Colonic mucosa (tissue), 4 donors: ENCODE measurements around the gene GFI1B. TPM values are rescaled to one million over a fixed set of nuclear protein-coding genes. Genes with fewer than 3 reads are reported as not detected.
"Not testable (repeated sequence)": the region's sequence is repeated elsewhere in the genome, so short reads cannot be mapped to it uniquely, and the experiment has no call there.

ENCODE experiments used
- DNase-seq: peaks from one replicate; pipeline ENCODE4 v3.0.0-alpha.2; 2020
- H3K27ac ChIP-seq: fragments of 200-600 bp; one replicate; pipeline ENCODE4 v1.8.0; 2021
- H3K27me3 ChIP-seq: fragments of 200-600 bp; one replicate; pipeline ENCODE4 v1.8.0; 2021
- H3K36me3 ChIP-seq: fragments of 200-600 bp; one replicate; pipeline ENCODE4 v1.8.0; 2021
- H3K4me1 ChIP-seq: fragments of 200-600 bp; one replicate; pipeline ENCODE4 v1.8.0; 2021; ENCODE audit warnings: mild to moderate bottlenecking
- H3K4me3 ChIP-seq: fragments of 200-600 bp; one replicate; pipeline ENCODE4 v1.8.0; 2021
- H3K9ac ChIP-seq, 2 donors: one replicate each; pipeline ENCODE4 v1.7.0; 2013; ENCODE audit warnings: control low read depth in 2 of 2, low read depth in 2 of 2, low read length in 2 of 2
- H3K9me3 ChIP-seq: fragments of 200-600 bp; one replicate; pipeline ENCODE4 v1.8.0; 2021
- CTCF ChIP-seq: fragments of 200-600 bp; IDR thresholded peaks from one replicate; pipeline ENCODE4 v1.8.0; 2022; ENCODE audit warnings: antibody characterized with exemption, mild to moderate bottlenecking
- intact Hi-C: fragments of 100-400 bp; cut with DNase I; formaldehyde crosslinking; loops from one replicate; pipeline ENCODE4 v1.14.1; 2022
- total RNA-seq, 2 donors: library from RNA; stranded (reverse); fragmentation: NEBNext Ultra II Directional in 1 of 2; extraction: Animal tissue kit (Norgen Biotek cat#: 25700) in 1 of 2; gene quantifications; one replicate each; pipeline ENCODE4 v1.2.1, GENCODE V29; 2021
- donor health status: healthy.
- donor health status: DM: no; HTN: no; CAD: no.
- donor health status: DM: no; HTN: no; CAD: no.

GFI1B gene
- total RNA-seq, 2 donors from 2014 or later, result 1.1 to 1.3 TPM

GRCh38 chr9:132988244-132989013 lies 9.9 kb downstream of the GFI1B start:
- Histone ChIP-seq H3K36me3 (no peaks in the 10 kb centered on the region), H3K4me1 (no peaks in the 10 kb centered on the region), H3K4me3 (no peak overlapping the region), H3K9ac (no peak overlapping the region), H3K27me3 (peaks cover 3% of the 10 kb centered on the region), H3K27ac (no peak overlapping the region), H3K9me3 (no peaks in the 10 kb centered on the region)
- intact Hi-C loops, result no loop called here
- no peak for DNase-seq
- TF ChIP-seq CTCF, result no peak

GRCh38 chr9:132989014-132989310 lies 10.5 kb downstream of the GFI1B start:
- H3K4me1 ChIP-seq, result no peaks in the 10 kb centered on the region
- H3K27me3 ChIP-seq, result peaks cover 3% of the 10 kb centered on the region
- DNase-seq, result no peak
- no peak overlapping the region for H3K27ac ChIP-seq
- intact Hi-C loops, result no loop called here
- H3K36me3 ChIP-seq, result no peaks in the 10 kb centered on the region
- no peak for TF ChIP-seq CTCF
- H3K9me3 ChIP-seq, result no peaks in the 10 kb centered on the region
- no peak overlapping the region for H3K4me3 ChIP-seq
- no peak overlapping the region for H3K9ac ChIP-seq

- no peak for TF ChIP-seq CTCF
- H3K27me3 ChIP-seq, result peaks cover 3% of the 10 kb centered on the region
Measured at GRCh38 chr9:132989414-132989996, 11.0 kb downstream of the GFI1B start.

GRCh38 chr9:132989998-132990557 lies 11.6 kb downstream of the GFI1B start:
- H3K27me3 ChIP-seq, H3K27ac ChIP-seq, DNase-seq, H3K9me3 ChIP-seq, H3K9ac ChIP-seq, H3K4me3 ChIP-seq, H3K36me3 ChIP-seq, intact Hi-C loops, H3K4me1 ChIP-seq: not testable (repeated sequence)

More at GRCh38 chr9:132989414-132989996, 11.0 kb downstream of the GFI1B start:
- Histone ChIP-seq H3K9ac (no peak overlapping the region), H3K9me3 (no peaks in the 10 kb centered on the region), H3K4me3 (no peak overlapping the region), H3K4me1 (no peaks in the 10 kb centered on the region), H3K36me3 (no peaks in the 10 kb centered on the region), H3K27ac (no peak overlapping the region)
- intact Hi-C loops, result no loop called here
- DNase-seq, result no peak

- no peaks in the 10 kb centered on the region for H3K4me1 ChIP-seq
- H3K36me3 ChIP-seq, result no peaks in the 10 kb centered on the region
- TF ChIP-seq CTCF, result no peak
- peaks cover 3% of the 10 kb centered on the region for H3K27me3 ChIP-seq
- no peaks in the 10 kb centered on the region for H3K9me3 ChIP-seq
- H3K4me3 ChIP-seq, result no peak overlapping the region
- H3K27ac ChIP-seq, result no peak overlapping the region
- DNase-seq, result no peak
- H3K9ac ChIP-seq, result no peak overlapping the region
- intact Hi-C loops, result no loop called here
Measured at GRCh38 chr9:132990781-132991180, 12.3 kb downstream of the GFI1B start.
